ENCODE results near the gene FIGNL1.
A peak's percentile ranks its signal among the peaks of the same experiment; 100 is the strongest.

The FIGNL1 gene

DNA sequence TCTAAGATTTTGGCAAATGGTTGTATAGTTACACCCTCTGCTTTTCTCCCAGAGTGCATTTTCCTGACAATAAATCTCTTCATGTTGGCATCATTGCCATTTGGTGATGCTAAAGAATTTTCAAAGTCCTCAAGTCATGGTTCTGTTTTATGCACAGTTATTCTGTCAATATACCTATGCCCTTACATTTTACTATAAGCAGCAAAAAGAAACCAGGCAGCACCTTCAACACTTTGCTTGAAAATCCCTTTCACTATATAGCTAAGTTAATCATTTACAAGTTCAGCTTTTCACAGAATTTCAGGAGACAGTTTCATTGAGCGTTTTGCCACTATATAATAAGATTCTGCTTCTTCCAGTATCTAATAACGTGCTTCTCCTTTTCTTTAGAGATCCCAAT, 22.6 kb downstream of the FIGNL1 start:
- DNase-seq (ENCODE audit: low spot score) = no peak

GRCh38 chr7:50426280-50427045, 23.7 kb downstream of the FIGNL1 start:
- no peak for DNase-seq (ENCODE audit: low spot score)

DNA sequence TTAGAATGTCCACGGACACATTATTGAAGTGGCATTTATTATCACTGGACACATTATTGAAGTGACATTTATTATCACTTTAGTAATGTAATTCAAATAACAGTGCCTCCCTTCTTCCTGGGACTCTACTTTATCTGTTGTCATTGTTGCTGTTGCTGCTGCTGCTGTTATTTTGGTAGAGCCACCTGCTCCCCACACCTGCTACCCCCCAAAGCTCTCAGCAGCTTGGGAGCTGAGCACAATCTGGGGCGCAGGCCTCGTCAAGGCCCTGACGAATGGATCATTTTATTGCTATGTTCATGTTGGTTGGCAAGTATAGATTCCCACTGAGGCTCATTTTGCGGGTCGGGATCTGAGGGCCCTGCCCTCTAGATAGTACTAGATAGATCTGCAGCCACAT, 24.8 kb downstream of the FIGNL1 start:
- DNase-seq (ENCODE audit: low spot score) = no peak

DNA sequence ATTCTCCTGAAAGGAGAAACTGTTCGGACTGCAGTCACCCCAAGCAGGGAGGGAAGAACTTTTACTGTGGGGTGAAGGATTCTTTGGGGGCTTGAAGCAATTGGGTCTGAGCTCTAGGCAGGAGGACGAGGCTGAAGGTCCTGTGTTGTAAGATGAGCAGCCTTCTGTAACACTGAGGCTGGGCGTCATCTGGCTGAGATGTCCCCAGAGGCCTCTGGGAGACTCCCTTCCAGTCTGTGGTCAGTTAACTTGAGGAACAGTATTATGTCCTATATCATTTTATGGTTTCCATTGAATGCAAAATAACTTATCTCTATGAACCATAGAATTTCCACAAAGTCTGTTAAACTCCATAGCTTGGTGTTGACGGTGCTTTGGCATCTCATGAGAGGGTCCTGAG, 26.3 kb downstream of the FIGNL1 start:
- no peak for DNase-seq (ENCODE audit: low spot score)

- no peak for DNase-seq (ENCODE audit: low spot score)
These were observed 27.3 kb downstream of the FIGNL1 start for GRCh38 chr7:50422858-50423257.

- DNase-seq (ENCODE audit: low spot score) = no peak
These were observed 29.1 kb downstream of the FIGNL1 start for GRCh38 chr7:50421043-50421442.

DNA sequence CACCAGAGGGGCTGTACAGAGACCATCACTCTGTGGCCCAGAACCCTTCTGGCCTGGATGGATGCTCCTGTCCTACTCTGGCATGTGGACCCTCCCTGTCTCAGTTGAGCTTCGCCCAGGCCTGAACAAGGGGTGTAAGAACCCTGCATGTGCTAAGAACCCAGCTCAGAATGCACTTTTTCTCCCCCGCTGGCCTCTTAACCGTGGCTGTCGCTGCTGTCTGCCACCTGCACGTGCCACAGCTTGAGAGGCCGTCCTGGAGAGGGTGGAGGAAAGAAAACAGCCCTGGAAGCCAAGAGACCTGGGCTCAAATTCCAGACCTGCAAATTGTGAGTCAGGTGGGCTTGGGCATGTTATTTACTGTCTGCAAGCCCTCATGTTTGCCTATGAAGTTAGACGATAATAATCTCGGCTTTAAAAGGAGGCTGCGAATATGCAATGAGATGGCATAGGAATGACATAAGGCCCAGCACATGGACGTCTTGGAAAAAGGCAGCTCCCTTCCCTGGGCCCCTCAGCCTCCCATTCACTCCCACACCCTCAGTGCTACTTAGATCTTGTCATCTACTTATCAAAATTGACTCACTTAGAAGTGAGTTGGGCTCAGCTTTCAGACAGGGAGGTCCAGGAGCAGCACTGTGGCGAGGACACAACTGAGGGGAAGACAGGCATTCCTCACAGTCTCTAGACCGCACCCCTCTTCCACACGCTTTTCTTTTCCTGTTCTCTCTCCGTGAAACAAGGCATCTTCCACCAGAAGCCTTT, 31.4 kb downstream of the FIGNL1 start:
- no peak for DNase-seq (ENCODE audit: low spot score)

- peak; percentile 77 for DNase-seq (ENCODE audit: low spot score)
These were observed 32.0 kb downstream of the FIGNL1 start for GRCh38 chr7:50418086-50418515.

DNA sequence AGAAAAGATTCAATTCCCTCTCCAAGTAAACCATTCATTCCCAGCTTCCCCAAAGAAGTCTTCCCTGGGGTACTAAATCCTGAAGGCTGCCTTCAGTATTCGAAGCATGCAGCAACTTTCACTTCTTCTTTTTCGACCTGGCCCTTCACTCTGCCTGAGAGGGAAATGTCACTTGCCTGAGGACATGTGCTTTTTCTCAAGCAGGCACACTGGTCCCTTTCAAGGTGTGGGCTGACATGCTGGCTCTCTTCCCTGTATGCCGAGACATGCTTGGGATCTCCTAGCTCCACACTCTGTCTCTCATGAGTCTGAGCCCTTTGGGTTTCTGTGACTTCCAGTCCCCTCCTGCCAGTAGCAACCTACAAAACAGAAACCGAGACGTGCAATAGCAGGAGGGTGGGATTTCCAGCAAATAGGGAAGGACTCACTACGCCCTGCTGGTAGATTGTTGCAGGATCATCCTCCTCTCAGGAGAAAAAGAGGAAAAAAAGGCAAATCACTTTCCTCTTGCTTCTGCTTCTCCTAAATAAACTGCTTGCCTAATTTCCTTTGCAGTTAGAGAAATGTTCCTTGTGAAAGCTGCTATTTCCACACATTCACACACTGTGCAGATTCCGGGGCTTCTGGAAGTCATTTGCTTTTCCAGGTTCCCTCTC, 33.5 kb downstream of the FIGNL1 start:
- peak; percentile 67 for DNase-seq (ENCODE audit: low spot score)

DNA sequence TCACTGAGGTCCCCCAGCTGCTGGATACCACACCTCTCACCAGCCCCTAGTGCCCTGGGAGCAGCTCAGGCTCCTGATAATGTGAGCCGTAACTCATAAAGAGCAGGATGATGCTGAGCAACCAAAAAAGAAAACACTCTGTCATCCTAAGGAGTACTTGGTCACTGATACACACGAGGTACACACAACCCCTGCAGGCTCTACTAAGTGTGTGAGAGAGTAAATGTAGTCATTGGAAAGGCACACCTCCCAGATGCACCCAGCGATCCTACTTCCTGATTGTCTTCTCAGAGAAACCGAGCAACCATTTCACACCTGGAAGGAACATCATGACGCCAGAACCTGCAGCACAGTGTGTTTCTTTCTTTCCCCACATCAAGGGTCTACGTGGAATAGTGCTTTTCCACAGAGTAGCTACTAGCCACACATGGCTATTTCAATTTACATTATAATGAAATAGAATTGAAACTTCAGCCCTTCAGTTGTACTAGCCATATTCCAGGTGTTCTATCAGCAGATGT, 34.2 kb downstream of the FIGNL1 start:
- no peak for DNase-seq (ENCODE audit: low spot score)

DNA sequence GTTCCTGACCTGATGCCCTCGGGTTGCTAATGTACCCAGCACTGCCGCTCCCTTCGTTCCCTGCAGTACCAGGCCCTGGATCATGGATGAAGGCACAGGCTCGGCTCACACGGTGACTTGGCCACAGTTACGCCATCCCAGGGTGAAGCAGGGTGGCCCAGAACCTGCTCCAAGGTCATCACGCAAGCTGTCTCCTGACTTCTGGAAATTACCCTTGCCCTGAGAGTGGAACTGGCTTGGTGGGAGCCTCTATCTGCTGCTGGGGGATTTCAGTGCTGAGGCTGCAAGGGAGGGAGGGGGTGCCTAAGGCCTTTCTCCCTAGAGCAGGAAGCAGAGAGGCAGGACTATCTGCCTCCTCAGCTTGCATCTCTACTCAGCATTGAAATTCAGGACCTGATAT, 36.6 kb downstream of the FIGNL1 start:
- no peak for DNase-seq (ENCODE audit: low spot score)

GRCh38 chr7:50412973-50413372, 37.2 kb downstream of the FIGNL1 start:
- DNase-seq (ENCODE audit: low spot score) = no peak

DNA sequence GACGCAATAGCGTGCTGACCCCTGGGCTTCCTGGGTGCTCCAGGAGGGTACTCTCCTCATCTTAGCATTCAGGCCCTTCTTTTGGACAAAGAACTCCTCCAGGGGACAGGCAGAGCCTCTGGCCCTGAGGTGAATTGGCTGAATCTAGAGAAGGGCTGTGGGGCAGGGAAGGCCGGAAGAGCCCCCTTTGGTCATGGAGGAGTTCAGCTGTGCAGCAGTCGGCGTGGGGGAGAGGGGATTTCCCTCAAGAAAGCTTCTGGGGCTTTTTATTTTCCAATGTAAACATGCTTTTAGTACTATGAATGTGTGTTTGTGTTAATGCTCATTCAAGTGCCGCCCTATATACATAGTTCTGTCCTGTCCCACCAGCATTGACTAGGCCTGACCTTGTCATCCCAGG, 38.8 kb downstream of the FIGNL1 start:
- DNase-seq (ENCODE audit: low spot score) = no peak

GRCh38 chr7:50409856-50410745, 40.0 kb downstream of the FIGNL1 start:
- peak; percentile 19 for DNase-seq (ENCODE audit: low spot score)

GRCh38 chr7:50406935-50407334, 43.2 kb downstream of the FIGNL1 start:
- no peak for DNase-seq (ENCODE audit: low spot score)

GRCh38 chr7:50405221-50405620, 44.9 kb downstream of the FIGNL1 start:
- DNase-seq (ENCODE audit: low spot score) = peak; percentile 4

DNA sequence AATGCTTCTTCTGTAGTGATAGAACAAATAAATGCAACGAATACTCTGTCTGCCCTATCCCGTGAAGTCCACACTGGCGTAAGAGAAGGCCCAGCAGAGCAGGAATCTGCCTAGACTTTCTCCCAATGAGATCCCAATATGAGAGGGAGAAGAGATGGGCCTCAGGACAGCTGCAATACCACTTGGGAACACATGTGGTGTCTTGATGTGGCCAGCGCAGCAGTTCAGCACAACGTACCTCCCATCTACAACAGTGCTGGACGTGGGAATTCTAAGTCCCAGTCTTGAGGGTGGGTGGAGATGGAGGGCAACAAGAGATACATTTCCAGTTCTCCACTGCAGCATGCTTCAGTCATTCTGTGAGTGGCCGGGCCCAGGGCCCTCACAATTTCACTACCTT, 45.8 kb downstream of the FIGNL1 start:
- no peak for DNase-seq (ENCODE audit: low spot score)

GRCh38 chr7:50400114-50400513, 50.0 kb downstream of the FIGNL1 start:
- no peak for DNase-seq (ENCODE audit: low spot score)

DNA sequence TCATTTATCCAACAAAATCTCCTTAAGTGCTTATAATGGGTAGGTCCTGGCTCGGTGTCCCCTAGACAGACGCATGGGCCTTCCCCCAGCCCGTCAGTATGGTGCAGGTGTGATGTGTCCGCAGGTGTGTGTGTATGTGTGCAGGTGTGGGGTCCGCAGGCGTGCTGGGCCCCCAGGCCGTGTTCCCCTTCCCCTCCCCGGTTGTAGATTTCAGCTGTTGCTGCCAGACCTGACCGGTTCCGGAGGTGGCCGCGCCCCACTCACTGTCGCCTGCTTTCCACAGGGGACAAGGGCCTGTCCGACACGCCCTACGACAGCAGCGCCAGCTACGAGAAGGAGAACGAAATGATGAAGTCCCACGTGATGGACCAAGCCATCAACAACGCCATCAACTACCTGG, 50.5 kb downstream of the FIGNL1 start:
- no peak for DNase-seq (ENCODE audit: low spot score)

- no peak for DNase-seq (ENCODE audit: low spot score)
These were observed 50.9 kb downstream of the FIGNL1 start for GRCh38 chr7:50399206-50399605.

- DNase-seq (ENCODE audit: low spot score) = no peak
These were observed 52.2 kb downstream of the FIGNL1 start for GRCh38 chr7:50397971-50398324.

All from pons (tissue), 1 donor.